ENCODE data around the gene ZNG1A. TPM values are rescaled to one million over a fixed set of nuclear protein-coding genes. Genes with fewer than 3 reads are reported as not detected.
"Not testable (repeated sequence)": the region's sequence is repeated elsewhere in the genome, so short reads cannot be mapped to it uniquely, and the experiment has no call there.

The ZNG1A gene
- total RNA-seq, result 22.9 and 30.9 TPM in 2 replicates

GRCh38 chr9:178970-179383 lies at the start of gene ZNG1A:
Gene ZNG1A, minus strand, starts transcription at chr9:179056. Its CDS starts 87 bp downstream, at chr9:178969.
- peak; percentile 72 for DNase-seq (ENCODE audit: low read depth)

DNA sequence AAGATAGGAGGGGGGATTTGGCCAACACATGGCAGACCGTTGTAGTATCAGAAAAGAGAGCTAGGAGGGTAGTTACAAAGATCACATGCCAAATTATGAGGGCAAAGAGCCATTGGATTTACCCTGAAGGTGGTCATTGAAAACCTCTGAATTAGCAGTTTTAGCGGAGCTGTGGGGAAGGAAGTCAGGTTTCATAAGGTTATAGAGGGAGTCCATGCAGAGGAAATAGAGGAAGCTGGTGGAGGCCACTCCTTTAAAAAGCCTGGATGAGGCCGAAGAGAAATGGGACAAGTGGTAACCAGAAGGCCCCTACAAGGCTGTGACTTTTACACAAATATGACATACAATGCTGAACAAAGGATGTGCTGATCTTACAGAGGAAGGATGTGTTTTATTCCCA lies 49.0 kb upstream of the ZNG1A start:
- DNase-seq (ENCODE audit: low read depth), result no peak

DNA sequence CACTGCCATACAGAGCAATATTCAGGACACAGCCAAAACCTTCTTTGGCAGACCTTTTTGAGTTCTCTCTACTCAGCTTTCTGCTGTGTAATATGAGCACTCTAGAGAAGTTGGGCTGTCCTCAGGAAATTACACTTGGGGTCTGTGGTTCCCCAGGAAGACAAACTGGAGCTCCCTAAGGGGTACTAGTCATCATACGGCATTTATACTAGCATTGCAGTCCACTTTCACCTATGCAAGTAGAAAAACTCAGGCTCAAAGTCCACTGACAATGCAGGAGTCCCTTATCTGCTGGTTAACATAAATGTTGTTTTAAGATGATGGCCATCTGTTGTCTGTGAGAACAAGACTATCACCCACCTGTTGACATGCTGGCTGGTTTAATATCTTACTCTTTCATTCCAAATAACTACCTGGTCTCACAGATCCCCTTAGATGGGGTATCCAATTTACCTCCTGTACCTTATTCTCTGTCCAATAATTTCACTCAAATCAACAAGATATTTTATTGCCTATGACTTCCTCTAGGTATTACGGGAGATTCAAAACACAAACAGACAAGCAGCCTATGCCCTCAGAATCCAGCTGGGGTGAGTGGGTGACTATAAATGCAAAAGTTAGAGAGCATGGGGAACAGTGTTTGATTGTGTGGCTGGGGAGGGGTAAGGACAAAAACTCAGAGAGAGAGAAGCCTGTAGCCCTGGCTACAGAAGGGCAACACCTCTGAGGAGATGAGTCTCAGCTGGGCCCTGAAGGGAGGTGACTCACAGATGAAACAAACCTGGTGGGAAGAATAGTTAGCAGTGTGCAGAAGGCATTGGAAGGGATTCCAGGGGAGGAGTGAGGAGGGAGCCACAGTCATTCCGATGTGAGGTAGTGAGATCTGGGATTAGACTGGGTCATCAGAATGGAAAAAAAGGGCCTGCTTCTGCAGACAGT lies 46.0 kb upstream of the ZNG1A start:
- peak; percentile 69 for DNase-seq (ENCODE audit: low read depth)

DNA sequence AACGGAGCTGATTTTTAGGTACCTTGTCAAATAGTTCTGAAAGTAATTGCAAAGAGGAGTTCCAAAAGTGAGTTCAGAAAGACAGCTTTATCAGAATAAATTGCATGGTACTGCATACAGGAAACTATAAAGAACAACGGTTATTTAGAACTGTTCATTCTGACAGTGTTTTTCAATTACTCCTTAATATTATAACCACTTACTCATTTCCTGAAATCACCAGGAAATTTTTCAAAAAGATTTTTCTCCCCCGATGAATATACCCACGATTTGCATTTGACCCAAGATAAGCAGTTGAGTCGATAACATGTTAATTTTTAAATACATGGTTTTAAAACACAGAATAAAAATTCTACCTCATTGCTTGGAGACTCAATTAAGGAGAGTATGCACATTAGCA lies 45.2 kb upstream of the ZNG1A start:
- no peak for DNase-seq (ENCODE audit: low read depth)

DNA sequence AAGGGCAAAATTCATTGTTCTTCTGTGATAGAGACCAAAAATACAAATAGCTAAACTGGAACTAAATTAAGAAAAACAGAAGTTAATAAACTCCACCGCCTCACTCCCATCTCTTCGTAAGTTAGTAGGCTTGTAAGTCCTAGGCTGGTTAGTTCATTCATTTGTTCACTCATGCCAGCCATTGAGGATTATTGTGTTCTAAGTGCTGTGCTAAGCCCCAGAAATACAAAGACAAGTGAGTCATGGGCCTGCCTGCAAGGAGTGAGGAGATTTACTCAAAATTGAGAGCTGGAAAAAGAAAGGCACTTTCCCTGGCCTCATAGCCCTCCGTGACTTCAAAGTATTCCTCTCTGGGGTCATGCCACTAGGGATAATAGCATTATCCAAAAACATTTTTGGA lies 44.3 kb upstream of the ZNG1A start:
- DNase-seq (ENCODE audit: low read depth), result peak; percentile 65

- DNase-seq (ENCODE audit: low read depth), result peak; percentile 63
Measured at GRCh38 chr9:221989-222776, 43.3 kb upstream of the ZNG1A start.

DNA sequence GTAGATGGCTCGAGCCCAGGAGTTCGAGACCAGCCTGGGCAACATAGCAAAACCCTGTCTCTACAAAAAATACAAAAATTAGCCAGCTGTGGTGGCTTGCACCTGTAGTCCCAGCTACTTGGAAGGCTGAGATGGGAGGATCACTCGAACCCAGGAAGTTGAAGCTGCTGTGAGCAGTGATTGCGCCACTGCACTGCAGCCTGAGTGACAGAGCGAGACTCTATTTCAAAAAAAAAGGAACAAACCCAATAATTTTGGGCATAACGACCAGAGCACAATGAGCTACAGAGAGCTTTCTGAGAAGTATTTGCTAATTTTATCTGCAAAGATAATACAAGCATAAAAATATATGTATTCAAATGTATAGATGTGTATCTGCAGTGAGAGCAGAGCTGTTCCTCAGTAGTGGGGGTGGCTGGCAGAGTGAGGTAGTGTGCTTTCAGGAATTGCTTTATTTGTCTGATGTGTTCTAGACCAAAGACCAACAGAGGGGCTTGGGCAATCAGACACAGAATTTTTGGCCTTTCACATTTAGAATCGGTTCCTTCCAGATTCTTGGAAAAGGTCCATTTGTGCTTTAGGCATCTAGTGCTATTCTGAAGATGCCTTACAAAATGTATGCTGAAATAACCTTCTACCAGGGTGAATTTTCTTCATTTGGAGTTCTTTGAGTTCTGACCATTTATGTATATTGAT lies 41.0 kb upstream of the ZNG1A start:
- DNase-seq (ENCODE audit: low read depth), result no peak

GRCh38 chr9:219036-219435 lies 40.2 kb upstream of the ZNG1A start:
- DNase-seq (ENCODE audit: low read depth), result not testable (repeated sequence)

DNA sequence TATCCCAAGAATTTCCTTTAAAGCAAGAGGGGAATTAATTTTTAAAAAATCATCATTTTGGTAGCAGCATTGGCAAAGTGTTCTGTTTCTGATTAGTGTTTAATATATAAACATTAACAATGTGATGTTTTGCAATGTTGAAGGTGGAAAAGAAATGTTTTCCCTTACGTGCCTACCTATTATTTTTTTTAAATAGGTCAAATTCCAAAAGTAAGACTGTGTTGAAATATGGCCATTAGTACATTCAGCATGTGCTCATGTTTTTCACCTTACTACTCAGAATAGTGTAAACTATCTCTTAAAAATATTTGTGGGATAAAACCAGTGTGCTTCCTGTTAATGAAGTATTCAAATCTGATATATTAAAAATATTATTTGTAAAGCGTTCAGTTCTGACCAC lies 39.1 kb upstream of the ZNG1A start:
- peak; percentile 39 for DNase-seq (ENCODE audit: low read depth)

DNA sequence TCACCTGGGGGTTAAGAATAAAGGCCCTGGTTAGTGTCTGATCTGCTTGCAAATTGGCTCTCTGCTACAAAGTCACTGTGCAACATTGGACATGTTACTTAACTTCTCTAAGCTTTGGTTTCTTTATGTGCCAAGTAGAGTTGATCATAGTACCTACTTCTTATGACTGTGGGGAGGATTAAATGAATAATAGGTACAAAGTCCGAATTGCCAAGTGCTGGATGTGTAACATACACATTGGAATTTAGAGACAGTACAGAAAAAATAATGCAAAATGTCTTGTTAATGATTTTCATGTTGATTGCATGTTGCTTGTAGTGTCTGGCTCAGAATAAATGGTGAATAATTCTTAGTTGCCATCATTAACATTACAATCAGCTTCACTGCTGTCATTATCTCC lies 38.0 kb upstream of the ZNG1A start:
- DNase-seq (ENCODE audit: low read depth), result peak; percentile 59

DNA sequence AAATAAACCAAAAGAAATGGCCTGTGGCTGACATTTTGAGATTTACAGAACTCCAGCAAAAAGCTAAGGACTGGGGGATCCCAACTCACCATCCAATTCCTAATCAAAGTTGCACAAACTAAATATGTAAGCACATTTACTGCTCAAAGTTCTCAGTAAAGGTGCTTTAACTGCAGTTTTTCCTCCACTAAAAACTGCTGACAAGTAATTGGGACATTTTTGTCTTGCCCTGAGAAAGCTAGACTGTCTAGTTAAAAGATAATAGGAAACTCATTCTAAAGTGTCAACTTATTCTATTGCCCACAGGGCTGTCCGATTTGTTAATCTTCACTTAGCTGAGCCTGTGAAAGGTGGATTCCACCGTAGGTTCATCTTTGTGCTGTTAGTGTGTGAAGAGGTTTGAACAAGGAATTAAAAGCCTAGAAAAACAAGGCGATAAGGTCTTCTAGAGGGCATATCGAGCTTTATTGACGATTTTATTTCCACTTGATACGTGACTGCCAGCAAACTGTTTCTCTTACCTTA lies 36.8 kb upstream of the ZNG1A start:
- DNase-seq (ENCODE audit: low read depth), result peak; percentile 53

GRCh38 chr9:214648-215493 lies 36.0 kb upstream of the ZNG1A start, which contains the start of gene DOCK8:
Gene DOCK8, plus strand, starts transcription at chr9:214865. Its CDS starts 112 bp downstream, at chr9:214977.
- no peak for DNase-seq (ENCODE audit: low read depth)

- no peak for DNase-seq (ENCODE audit: low read depth)
Measured at GRCh38 chr9:214351-214647, 35.4 kb upstream of the ZNG1A start.

- not testable (repeated sequence) for DNase-seq (ENCODE audit: low read depth)
Measured at GRCh38 chr9:213901-214300, 35.0 kb upstream of the ZNG1A start.

GRCh38 chr9:212297-212696 lies 33.4 kb upstream of the ZNG1A start:
- DNase-seq (ENCODE audit: low read depth), result no peak

- peak; percentile 23 for DNase-seq (ENCODE audit: low read depth)
Measured at GRCh38 chr9:211557-211956, 32.7 kb upstream of the ZNG1A start.

- DNase-seq (ENCODE audit: low read depth), result no peak
Measured at GRCh38 chr9:211036-211435, 32.2 kb upstream of the ZNG1A start.

DNA sequence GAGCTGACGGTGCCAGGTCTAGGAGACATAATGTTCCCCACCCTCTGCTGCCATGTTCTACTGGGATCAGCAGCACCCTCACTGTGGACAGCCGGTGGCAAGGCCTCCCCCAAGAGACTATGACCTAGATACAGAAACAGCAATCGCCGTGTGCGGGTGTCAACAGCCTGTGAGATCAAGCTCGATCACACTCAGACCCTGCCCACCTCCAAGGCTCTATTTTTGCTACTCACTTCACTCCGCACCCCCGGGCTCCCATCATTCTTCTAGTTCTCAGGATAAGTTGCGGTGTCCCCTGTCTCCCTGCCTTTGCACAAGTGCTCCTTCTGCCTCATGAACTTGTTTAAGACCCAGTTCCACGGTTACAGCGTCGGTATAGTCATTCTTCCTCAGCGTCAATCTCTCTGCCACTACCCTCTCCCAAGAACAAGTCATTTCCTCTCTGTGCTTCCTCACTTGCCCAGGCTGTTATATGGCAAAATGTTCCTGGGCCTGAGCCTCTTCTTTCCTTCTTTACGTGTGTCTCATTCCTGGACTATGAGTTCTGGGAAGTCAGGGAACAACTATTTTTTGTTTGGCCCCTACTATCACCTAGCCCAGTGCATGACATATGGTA lies 30.4 kb upstream of the ZNG1A start:
- DNase-seq (ENCODE audit: low read depth), result no peak

- DNase-seq (ENCODE audit: low read depth), result no peak
Measured at GRCh38 chr9:206481-206880, 27.6 kb upstream of the ZNG1A start.

DNA sequence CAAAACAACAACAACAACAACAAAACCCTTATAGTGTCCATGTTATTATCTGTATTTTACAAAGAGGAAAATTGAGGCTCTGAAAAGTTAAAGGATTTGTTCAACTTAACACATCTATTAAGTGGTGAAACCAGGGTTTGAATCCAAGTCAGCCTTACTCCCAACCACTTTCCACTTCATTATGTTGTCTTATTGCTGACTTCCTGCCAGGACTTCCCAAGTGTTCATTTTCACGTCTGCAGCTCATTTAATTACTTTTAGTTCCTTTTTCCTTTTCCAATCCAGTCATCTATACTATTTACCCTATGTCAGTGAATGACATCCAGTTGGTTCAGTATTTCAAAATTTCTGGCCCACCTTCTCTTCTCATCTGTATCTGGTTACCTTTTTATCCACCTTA lies 20.7 kb upstream of the ZNG1A start:
- DNase-seq (ENCODE audit: low read depth), result not testable (repeated sequence)
